WTC11 (cell line): ENCODE measurements around the gene TNNT3.

Experiments used
- CREM ChIP-seq: sonication (generic); formaldehyde crosslinking; IDR thresholded peaks from 2 replicates; pipeline ENCODE4 v1.8.1; 2022; ENCODE audit warnings: mild to moderate bottlenecking, missing genetic modification reagents, moderate library complexity
- CTCF ChIP-seq: fragments of 200-600 bp; IDR thresholded peaks from 2 replicates; pipeline ENCODE4 v1.8.0; 2022; ENCODE audit warnings: antibody characterized with exemption
- ZMAT4 ChIP-seq: fragments of 250-450 bp; sonication (Bioruptor Pico); IDR thresholded peaks from 2 replicates; pipeline ENCODE4 v1.9.0; 2021; ENCODE audit warnings: mild to moderate bottlenecking
- ZNF121 ChIP-seq: sonication (generic); formaldehyde crosslinking; IDR thresholded peaks from 2 replicates; pipeline ENCODE4 v1.8.0; 2023; ENCODE audit warnings: missing genetic modification reagents
- TF ChIP-seq, protein P1 (sequence below): sonication (generic); formaldehyde crosslinking; conservative IDR thresholded peaks from 2 replicates; pipeline ENCODE4 v1.8.1; 2022; ENCODE audit warnings: mild to moderate bottlenecking, missing genetic modification reagents
- TF ChIP-seq, protein P2 (sequence below): sonication (generic); formaldehyde crosslinking; IDR thresholded peaks from 2 replicates; pipeline ENCODE4 v1.8.1; 2022; ENCODE audit warnings: mild to moderate bottlenecking, missing genetic modification reagents, moderate library complexity, borderline replicate concordance

- TF ChIP-seq CTCF (no peak), ZNF121 (CRISPR knock-in tag) (no peak), CREM (no peak), ZMAT4 (CRISPR knock-in tag) (no peak)
- TF ChIP-seq, protein P1, sequence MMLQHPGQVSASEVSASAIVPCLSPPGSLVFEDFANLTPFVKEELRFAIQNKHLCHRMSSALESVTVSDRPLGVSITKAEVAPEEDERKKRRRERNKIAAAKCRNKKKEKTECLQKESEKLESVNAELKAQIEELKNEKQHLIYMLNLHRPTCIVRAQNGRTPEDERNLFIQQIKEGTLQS = no peak
- TF ChIP-seq, protein P2, sequence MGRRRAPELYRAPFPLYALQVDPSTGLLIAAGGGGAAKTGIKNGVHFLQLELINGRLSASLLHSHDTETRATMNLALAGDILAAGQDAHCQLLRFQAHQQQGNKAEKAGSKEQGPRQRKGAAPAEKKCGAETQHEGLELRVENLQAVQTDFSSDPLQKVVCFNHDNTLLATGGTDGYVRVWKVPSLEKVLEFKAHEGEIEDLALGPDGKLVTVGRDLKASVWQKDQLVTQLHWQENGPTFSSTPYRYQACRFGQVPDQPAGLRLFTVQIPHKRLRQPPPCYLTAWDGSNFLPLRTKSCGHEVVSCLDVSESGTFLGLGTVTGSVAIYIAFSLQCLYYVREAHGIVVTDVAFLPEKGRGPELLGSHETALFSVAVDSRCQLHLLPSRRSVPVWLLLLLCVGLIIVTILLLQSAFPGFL (CRISPR knock-in tag) = no peak
These were observed 49.0 kb downstream of the TNNT3 start for GRCh38 chr11:1968454-1969002.
